ENCODE measurements around the gene NLRP8.

DNA sequence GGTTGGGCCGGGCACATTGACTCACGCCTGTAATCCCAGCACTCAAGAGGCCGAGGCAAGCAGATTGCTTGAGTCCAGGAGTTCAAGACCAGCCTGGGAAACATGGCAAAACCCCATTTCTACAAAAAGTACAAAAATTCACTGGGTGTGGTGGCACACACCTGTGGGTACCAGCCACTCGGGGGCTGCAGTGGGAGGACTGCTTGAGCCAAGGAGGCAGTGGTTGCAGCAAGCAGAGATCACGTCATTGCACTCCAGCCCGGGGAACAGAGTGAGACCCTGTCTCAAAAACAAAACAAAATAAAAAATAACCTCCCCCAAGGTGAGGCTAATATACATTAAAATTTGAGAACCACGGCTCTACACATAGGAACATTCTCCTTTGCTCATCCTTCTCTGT lies 40.3 kb upstream of the NLRP8 start:
- TF ChIP-seq POLR2AphosphoS5 (IDR thresholded peaks at IDR 0.05; ENCODE audit: low read depth, low read length) (no peak), TAF1 (IDR thresholded peaks at IDR 0.05; ENCODE audit: borderline replicate concordance, low read depth, low read length) (no peak), POLR2A (IDR thresholded peaks at IDR 0.05; ENCODE audit: low read depth, low read length) (no peak)

Data from GM12892 (cell line).